HCT116 (cell line): Measurements from ENCODE around the gene SMIM24. TPM values are rescaled to one million over a fixed set of nuclear protein-coding genes. Genes with fewer than 3 reads are reported as not detected.

Source experiments
- ATAC-seq: fragments of 200-7000 bp; cut with Tn5 transposase; 2 replicates; pipeline ENCODE4 v1.9.1; 2020; ENCODE audit warnings: mild to moderate bottlenecking, moderate library complexity
- BruUV-seq: library from RNA; stranded (reverse); fragments of 400-500 nt; replicated peaks from 2 replicates; lab custom pipeline; 2021; lab: Mats Ljungman, UMichigan
- CTCF ChIA-PET: fragments of 300-600 bp; sonication (Branson Sonifier 250); formaldehyde crosslinking; loops from one replicate; lab custom pipeline; 2021; ENCODE audit warnings: antibody characterized with exemption; lab: Charles Lee
- POLR2A ChIA-PET: fragments of 300-600, 350-600 bp; sonication (Branson Sonifier 250); formaldehyde crosslinking; loops from one replicate; lab custom pipeline; 2021; ENCODE audit warnings: antibody characterized with exemption; lab: Charles Lee
- RAD21 ChIA-PET, 2 experiments: fragments of 300-600 bp; sonication (Branson Sonifier 250); formaldehyde crosslinking; loops; one replicate each; lab custom pipeline; 2023; ENCODE audit warnings: low total read pairs in 2 of 2; ENCODE audit not compliant: uncharacterized antibody in 2 of 2, unreplicated experiment in 2 of 2, low non-redundant PET in 1 of 2; lab: Charles Lee
- DNase-seq: peaks from one replicate; pipeline ENCODE4 v3.0.0-alpha.2; 2010; ENCODE audit warnings: low read depth, low spot score
- H2AFZ ChIP-seq: fragments of 200-600 bp; shearing (Covaris generic), sonication (generic); 2 replicates; pipeline ENCODE4 v1.6.1; 2017; ENCODE audit warnings: low read depth, mixed run types, mixed read lengths, antibody characterized with exemption, low read length; ENCODE audit not compliant: poor library complexity, severe bottlenecking
- H3K27ac ChIP-seq: 2 replicates; pipeline ENCODE4 v1.5.1; 2012; ENCODE audit warnings: low read depth, low read length
- H3K27me3 ChIP-seq: fragments of 200-600 bp; sonication (generic); 2 replicates; pipeline ENCODE4 v1.6.1; 2016; ENCODE audit warnings: mixed run types, low read length, mixed read lengths; ENCODE audit not compliant: insufficient read depth
- H3K36me3 ChIP-seq, 2 experiments: fragments of 200-500 bp in 1 of 2; fragments of 200-600 bp in 1 of 2; sonication (Bioruptor generic) in 1 of 2; sonication (generic) in 1 of 2; 2 replicates each; pipeline versions ENCODE4 v1.5.1 to v1.6.1; 2014 to 2016; ENCODE audit warnings: low read length in 2 of 2, inconsistent platforms in 1 of 2, mixed read lengths in 1 of 2, mixed run types in 1 of 2; ENCODE audit not compliant: insufficient read depth in 2 of 2, control insufficient read depth in 1 of 2
- H3K4me1 ChIP-seq, 2 experiments: fragments of 200-600 bp in 1 of 2; sonication (generic) in 1 of 2; 2 replicates each; pipeline versions ENCODE4 v1.5.1 to v1.6.1; 2012 to 2017; ENCODE audit warnings: low read length in 2 of 2, inconsistent platforms in 1 of 2, mild to moderate bottlenecking in 1 of 2, mixed read lengths in 1 of 2, mixed run types in 1 of 2, moderate library complexity in 1 of 2; ENCODE audit not compliant: insufficient read depth in 2 of 2, control insufficient read depth in 1 of 2
- H3K4me2 ChIP-seq: fragments of 200-600 bp; sonication (generic); 2 replicates; pipeline ENCODE4 v1.6.1; 2017; ENCODE audit warnings: mixed run types, low read length, mixed read lengths
- H3K4me3 ChIP-seq, 2 experiments: fragments of 200-600 bp in 1 of 2; sonication (generic) in 1 of 2; replicated peaks in 1 of 2; 2 replicates each; pipeline ENCODE4 v1.5.1; 2011 to 2016; ENCODE audit warnings: low read length in 2 of 2, control low read depth in 1 of 2, low read depth in 1 of 2, mild to moderate bottlenecking in 1 of 2, mixed read lengths in 1 of 2, mixed run types in 1 of 2
- H3K79me2 ChIP-seq: fragments of 200-600 bp; sonication (generic); 2 replicates; pipeline ENCODE4 v1.6.1; 2017; ENCODE audit warnings: mild to moderate bottlenecking, mixed run types, low read length, moderate library complexity, mixed read lengths; ENCODE audit not compliant: insufficient read depth
- H3K9ac ChIP-seq: fragments of 200-600 bp; sonication (generic); 2 replicates; pipeline ENCODE4 v1.6.1; 2016; ENCODE audit warnings: low read length, mixed read lengths
- H3K9me2 ChIP-seq: fragments of 200-600 bp; sonication (generic), shearing (Covaris generic); 2 replicates; pipeline ENCODE4 v1.6.1; 2017; ENCODE audit warnings: mixed run types, mild to moderate bottlenecking, moderate library complexity; ENCODE audit not compliant: insufficient read depth
- H3K9me3 ChIP-seq, 2 experiments: fragments of 200-500 bp in 1 of 2; fragments of 200-600 bp in 1 of 2; sonication (Bioruptor generic) in 1 of 2; sonication (generic) in 1 of 2; 2 replicates each; pipeline ENCODE4 v1.6.1; 2014 to 2017; ENCODE audit warnings: low read length in 2 of 2, mixed read lengths in 2 of 2, inconsistent platforms in 1 of 2, low read depth in 1 of 2, mild to moderate bottlenecking in 1 of 2, mixed run types in 1 of 2, moderate library complexity in 1 of 2; ENCODE audit not compliant: control insufficient read depth in 1 of 2, insufficient read depth in 1 of 2
- H4K20me1 ChIP-seq: fragments of 200-600 bp; sonication (generic), shearing (Covaris generic); 2 replicates; pipeline ENCODE4 v1.6.1; 2017; ENCODE audit warnings: mixed run types, mild to moderate bottlenecking, moderate library complexity; ENCODE audit not compliant: insufficient read depth
- CBX3 ChIP-seq: IDR thresholded peaks from 2 replicates; pipeline ENCODE4 v1.6.1; 2012; ENCODE audit warnings: low read depth
- CTCF ChIP-seq, 3 experiments: fragments of 200-600 bp in 1 of 3; sonication (generic) in 1 of 3; IDR thresholded peaks in 2 of 3; conservative IDR thresholded peaks in 1 of 3; 2 replicates each; pipeline ENCODE4 v1.5.1; 2012 to 2017; ENCODE audit warnings: low read depth in 2 of 3, low read length in 2 of 3, antibody characterized with exemption in 1 of 3, borderline replicate concordance in 1 of 3, control low read depth in 1 of 3, mild to moderate bottlenecking in 1 of 3, mixed read lengths in 1 of 3, mixed run types in 1 of 3, moderate library complexity in 1 of 3; ENCODE audit not compliant: insufficient read depth in 1 of 3
- ELF1 ChIP-seq: IDR thresholded peaks from 2 replicates; pipeline ENCODE4 v1.6.1; 2012; ENCODE audit warnings: low read depth, borderline replicate concordance
- POLR2A ChIP-seq: IDR thresholded peaks from 2 replicates; pipeline ENCODE4 v1.7.0; 2011; ENCODE audit warnings: borderline replicate concordance; ENCODE audit not compliant: insufficient read depth, insufficient read length; ENCODE audit errors: extremely low read depth
- POLR2AphosphoS5 ChIP-seq: IDR thresholded peaks from 2 replicates; pipeline ENCODE4 v1.6.1; 2011; ENCODE audit warnings: mild to moderate bottlenecking, low read depth, low read length, moderate library complexity
- RAD21 ChIP-seq: IDR thresholded peaks from 2 replicates; pipeline ENCODE4 v1.6.1; 2012; ENCODE audit warnings: low read depth, mild to moderate bottlenecking
- SIN3A ChIP-seq: IDR thresholded peaks from 2 replicates; pipeline ENCODE4 v1.6.1; 2012; ENCODE audit warnings: low read depth
- SP1 ChIP-seq: IDR thresholded peaks from 2 replicates; pipeline ENCODE4 v1.6.1; 2012; ENCODE audit warnings: low read depth
- TCF7L2 ChIP-seq: IDR thresholded peaks from 2 replicates; pipeline ENCODE4 v1.7.0; 2011; ENCODE audit warnings: borderline replicate concordance, inconsistent platforms; ENCODE audit not compliant: insufficient read depth, insufficient read length; ENCODE audit errors: extremely low read depth
- YY1 ChIP-seq: IDR thresholded peaks from 2 replicates; pipeline ENCODE4 v1.6.1; 2011; ENCODE audit warnings: low read length, low read depth, moderate library complexity, mild to moderate bottlenecking; ENCODE audit not compliant: insufficient replicate concordance; ENCODE audit errors: extremely low read depth
- ZFX ChIP-seq: fragments of 450-650 bp; IDR thresholded peaks from 2 replicates; pipeline ENCODE4 v1.6.1; 2017
- ZNF274 ChIP-seq: fragments of 200-500 bp; sonication (Bioruptor generic); IDR thresholded peaks from 2 replicates; pipeline ENCODE4 v1.6.1; 2014; ENCODE audit warnings: mild to moderate bottlenecking, low read depth, low read length, inconsistent platforms
- intact Hi-C: fragments of 100-400 bp; cut with micrococcal nuclease; formaldehyde crosslinking; loops from 2 replicates; pipeline ENCODE4 v1.10.0; 2022
- total RNA-seq: library from RNA; stranded (reverse); gene quantifications from one replicate; pipeline ENCODE4 v1.2.1, GENCODE V29; 2021; ENCODE audit not compliant: unreplicated experiment
- TF ChIP-seq, protein P1 (sequence below): IDR thresholded peaks from 2 replicates; pipeline ENCODE4 v1.6.1; 2012
- TF ChIP-seq, protein P2 (sequence below): IDR thresholded peaks from 2 replicates; pipeline ENCODE4 v1.6.1; 2011; ENCODE audit warnings: mild to moderate bottlenecking, low read length, moderate library complexity; ENCODE audit not compliant: insufficient replicate concordance; ENCODE audit errors: extremely low read depth

The SMIM24 gene
- total RNA-seq, 1 experiment from 2014 or later: not detected

- TF ChIP-seq SP1: no peak
- TF ChIP-seq POLR2AphosphoS5: no peak
- TF ChIP-seq, protein P1, sequence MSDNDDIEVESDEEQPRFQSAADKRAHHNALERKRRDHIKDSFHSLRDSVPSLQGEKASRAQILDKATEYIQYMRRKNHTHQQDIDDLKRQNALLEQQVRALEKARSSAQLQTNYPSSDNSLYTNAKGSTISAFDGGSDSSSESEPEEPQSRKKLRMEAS: no peak
- no peak for TF ChIP-seq SIN3A
- no peak for TF ChIP-seq RAD21
- no peak for TF ChIP-seq POLR2A
- no peak for TF ChIP-seq ELF1
- TF ChIP-seq ZFX: no peak
- TF ChIP-seq CTCF (IDR thresholded peaks at IDR 0.05 in 2 of 3, conservative IDR thresholded peaks at IDR 0.05 in 1 of 3; ENCODE audit: borderline replicate concordance in 1 of 3, insufficient read depth in 1 of 3, low read depth in 2 of 3, low read length in 2 of 3): no peak
- DNase-seq (no peak), ATAC-seq (no peak)
- no TSS peak for BruUV-seq
- Histone ChIP-seq H3K36me3 (peaks cover 5 to 8% of the 10 kb centered on the region in 2 experiments; a peak in 3 of 4 replicates), H3K9me2 (no peaks in the 10 kb centered on the region), H3K79me2 (peaks cover 75% of the 10 kb centered on the region), H4K20me1 (no peaks in the 10 kb centered on the region), H2AFZ (no peak overlapping the region), H3K4me2 (no peak overlapping the region), H3K4me3 (no peak overlapping the region), H3K4me1 (peaks cover 3 to 13% of the 10 kb centered on the region in 2 experiments; a peak in 2 of 4 replicates), H3K27ac (no peak overlapping the region), H3K27me3 (no peaks in the 10 kb centered on the region), H3K9me3 (no peaks in the 10 kb centered on the region), H3K9ac (no peak overlapping the region)
- ChIA-PET CTCF (interaction anchor here (1.3 kb wide), 1 partner anchor 26 kb away, joined by 3 read pairs; no protein-coding TSS in a partner anchor), RAD21 (no interaction called here), POLR2A (no interaction called here)
- intact Hi-C loops: no loop called here
Observed at GRCh38 chr19:3519126-3519525, 38.8 kb upstream of the SMIM24 start.

GRCh38 chr19:3518659-3519058 lies 38.3 kb upstream of the SMIM24 start:
- no peak overlapping the region for H3K27ac ChIP-seq
- no peaks in the 10 kb centered on the region for H3K9me3 ChIP-seq
- no peaks in the 10 kb centered on the region for H4K20me1 ChIP-seq
- H3K4me2 ChIP-seq: no peak overlapping the region
- no peak overlapping the region for H2AFZ ChIP-seq
- no peak overlapping the region for H3K9ac ChIP-seq
- DNase-seq (no peak), ATAC-seq (no peak)
- H3K9me2 ChIP-seq: no peaks in the 10 kb centered on the region
- peaks cover 3 to 13% of the 10 kb centered on the region in 2 experiments; a peak in 2 of 4 replicates for H3K4me1 ChIP-seq
- ChIA-PET CTCF (no interaction called here), POLR2A (no interaction called here), RAD21 (no interaction called here)
- no peaks in the 10 kb centered on the region for H3K27me3 ChIP-seq
- peaks cover 5 to 8% of the 10 kb centered on the region in 2 experiments; a peak in 2 of 4 replicates for H3K36me3 ChIP-seq
- peaks cover 80% of the 10 kb centered on the region for H3K79me2 ChIP-seq
- BruUV-seq: no TSS peak
- intact Hi-C loops: no loop called here
- no peak overlapping the region for H3K4me3 ChIP-seq
- TF ChIP-seq TCF7L2 (no peak), ZNF274 (no peak), SP1 (no peak), CBX3 (no peak), YY1 (no peak), POLR2AphosphoS5 (no peak)
- TF ChIP-seq, protein P2, sequence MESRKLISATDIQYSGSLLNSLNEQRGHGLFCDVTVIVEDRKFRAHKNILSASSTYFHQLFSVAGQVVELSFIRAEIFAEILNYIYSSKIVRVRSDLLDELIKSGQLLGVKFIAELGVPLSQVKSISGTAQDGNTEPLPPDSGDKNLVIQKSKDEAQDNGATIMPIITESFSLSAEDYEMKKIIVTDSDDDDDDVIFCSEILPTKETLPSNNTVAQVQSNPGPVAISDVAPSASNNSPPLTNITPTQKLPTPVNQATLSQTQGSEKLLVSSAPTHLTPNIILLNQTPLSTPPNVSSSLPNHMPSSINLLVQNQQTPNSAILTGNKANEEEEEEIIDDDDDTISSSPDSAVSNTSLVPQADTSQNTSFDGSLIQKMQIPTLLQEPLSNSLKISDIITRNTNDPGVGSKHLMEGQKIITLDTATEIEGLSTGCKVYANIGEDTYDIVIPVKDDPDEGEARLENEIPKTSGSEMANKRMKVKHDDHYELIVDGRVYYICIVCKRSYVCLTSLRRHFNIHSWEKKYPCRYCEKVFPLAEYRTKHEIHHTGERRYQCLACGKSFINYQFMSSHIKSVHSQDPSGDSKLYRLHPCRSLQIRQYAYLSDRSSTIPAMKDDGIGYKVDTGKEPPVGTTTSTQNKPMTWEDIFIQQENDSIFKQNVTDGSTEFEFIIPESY: no peak
- TF ChIP-seq, protein P1: no peak
